Tibial nerve (tissue), 4 donors: ENCODE results near the gene ASPG. TPM values are rescaled to one million over a fixed set of nuclear protein-coding genes. Genes with fewer than 3 reads are reported as not detected.
"Not testable (repeated sequence)": the region's sequence is repeated elsewhere in the genome, so short reads cannot be mapped to it uniquely, and the experiment has no call there.

Source experiments
- DNase-seq, 2 donors: peaks; one replicate each; pipeline ENCODE4 v3.0.0-alpha.2; 2019; ENCODE audit warnings: low spot score in 2 of 2
- H3K27ac ChIP-seq, 4 donors: fragments of 200-600 bp; sonication (generic) in 3 of 4; one replicate each; pipeline ENCODE4 v1.5.1; 2017 to 2019; ENCODE audit warnings: mild to moderate bottlenecking in 1 of 4
- H3K27me3 ChIP-seq, 2 donors: fragments of 200-600 bp; sonication (generic) in 1 of 2; one replicate each; pipeline versions ENCODE4 v1.5.1 to v1.6.0; 2017 to 2019
- H3K36me3 ChIP-seq, 3 donors: fragments of 200-600 bp; sonication (generic); one replicate each; pipeline ENCODE4 v1.5.1; 2018 to 2019
- H3K4me1 ChIP-seq, 4 donors: fragments of 200-600 bp; sonication (generic) in 3 of 4; one replicate each; pipeline ENCODE4 v1.5.1; 2017 to 2019
- H3K4me3 ChIP-seq, 4 donors: fragments of 200-600 bp; sonication (generic) in 3 of 4; one replicate each; pipeline ENCODE4 v1.5.1; 2017 to 2019; ENCODE audit warnings: mild to moderate bottlenecking in 1 of 4, moderate library complexity in 1 of 4
- H3K9me3 ChIP-seq, 4 donors: fragments of 200-600 bp; sonication (generic) in 3 of 4; one replicate each; pipeline ENCODE4 v1.5.1; 2017 to 2019
- CTCF ChIP-seq, 5 experiments: fragments of 200-600 bp in 3 of 5; fragments of 450-650 bp in 2 of 5; sonication (generic) in 3 of 5; IDR thresholded peaks; one replicate each; pipeline ENCODE4 v1.5.1; 2016 to 2019; ENCODE audit warnings: antibody characterized with exemption in 5 of 5, mild to moderate bottlenecking in 3 of 5, moderate library complexity in 2 of 5
- EP300 ChIP-seq, 2 donors: sonication (generic); formaldehyde crosslinking; IDR thresholded peaks; one replicate each; pipeline ENCODE4 v1.6.1; 2017; ENCODE audit warnings: antibody characterized with exemption in 2 of 2, mild to moderate bottlenecking in 1 of 2
- POLR2A ChIP-seq, 2 donors: fragments of 450-650 bp; IDR thresholded peaks; one replicate each; pipeline ENCODE4 v1.6.1; 2017; ENCODE audit warnings: antibody characterized with exemption in 2 of 2, mild to moderate bottlenecking in 2 of 2, moderate library complexity in 2 of 2
- WGBS, 2 donors: methylation state at CpG; one replicate each; pipeline ENCODE4 v1.1.5; 2018; 5-methylcytosine and 5-hydroxymethylcytosine counted together
- total RNA-seq, 4 donors: library from RNA; depleted of rRNA; stranded (reverse); fragments of >200 nt; gene quantifications; one replicate each; pipeline ENCODE4 v1.1.0, GENCODE V29; 2016

ASPG gene
- total RNA-seq, 4 donors from 2014 or later, result 2.4 to 8.7 (median 2.7) TPM

- Histone ChIP-seq H3K27me3 (peaks cover 0 to 3% of the 10 kb centered on the region in 2 donors), H3K4me1 (peaks cover 0 to 33% (median 0%) of the 10 kb centered on the region in 4 donors), H3K9me3 (no peaks in the 10 kb centered on the region), H3K27ac (no peak overlapping the region), H3K4me3 (no peak overlapping the region), H3K36me3 (no peaks in the 10 kb centered on the region)
- 88% methylated on average over 12 of the region's 14 CpGs; no CpG with 5 or more reads in 1 of the 2 donors for WGBS, 2 donors
- no peak for TF ChIP-seq EP300 (IDR thresholded peaks at IDR 0.05)
- no peak for TF ChIP-seq CTCF (IDR thresholded peaks at IDR 0.05)
- no peak for TF ChIP-seq POLR2A (IDR thresholded peaks at IDR 0.05)
- DNase-seq, result no peak
Measured at GRCh38 chr14:104152246-104152575, 66.7 kb downstream of the ASPG start.

- WGBS, 2 donors, result 86 to 89% methylated on average over 19 to 20 of the region's 21 CpGs
- no peak for DNase-seq
- peaks cover 0 to 3% of the 10 kb centered on the region in 2 donors for H3K27me3 ChIP-seq
- TF ChIP-seq POLR2A (IDR thresholded peaks at IDR 0.05) (no peak), EP300 (IDR thresholded peaks at IDR 0.05) (no peak), CTCF (IDR thresholded peaks at IDR 0.05) (no peak)
- no peaks in the 10 kb centered on the region for H3K9me3 ChIP-seq
- no peak overlapping the region for H3K4me3 ChIP-seq
- peaks cover 0 to 33% (median 0%) of the 10 kb centered on the region in 4 donors for H3K4me1 ChIP-seq
- no peak overlapping the region for H3K27ac ChIP-seq
- H3K36me3 ChIP-seq, result no peaks in the 10 kb centered on the region
Measured at GRCh38 chr14:104152686-104153393, 67.3 kb downstream of the ASPG start.

GRCh38 chr14:104153394-104153755, 67.9 kb downstream of the ASPG start:
- not testable (repeated sequence) for H3K27ac ChIP-seq, DNase-seq, H3K36me3 ChIP-seq, H3K4me3 ChIP-seq, H3K9me3 ChIP-seq, H3K27me3 ChIP-seq
- H3K4me1 ChIP-seq, result peaks cover 0 to 29% (median 0%) of the 10 kb centered on the region in 4 donors
- 65 to 78% methylated on average over 5 of the region's 7 CpGs for WGBS, 2 donors

- H3K4me1 ChIP-seq, result peaks cover 0 to 21% (median 0%) of the 10 kb centered on the region in 4 donors
- peaks cover 0 to 5% (median 0%) of the 10 kb centered on the region in 3 donors for H3K36me3 ChIP-seq
- WGBS, 2 donors, result 65% methylated on average over 11 to 14 of the region's 15 CpGs
- TF ChIP-seq CTCF (IDR thresholded peaks at IDR 0.05) (no peak), EP300 (IDR thresholded peaks at IDR 0.05) (no peak), POLR2A (IDR thresholded peaks at IDR 0.05) (no peak)
- H3K4me3 ChIP-seq, result no peak overlapping the region
- peaks cover 0 to 3% of the 10 kb centered on the region in 2 donors for H3K27me3 ChIP-seq
- H3K27ac ChIP-seq, result no peak overlapping the region
- H3K9me3 ChIP-seq, result no peaks in the 10 kb centered on the region
- DNase-seq, result no peak
Measured at GRCh38 chr14:104154246-104154645, 68.7 kb downstream of the ASPG start.

- Histone ChIP-seq H3K4me3 (no peak overlapping the region), H3K4me1 (peaks cover 0 to 10% (median 0%) of the 10 kb centered on the region in 4 donors), H3K27me3 (peaks cover 0 to 3% of the 10 kb centered on the region in 2 donors), H3K36me3 (peaks cover 0 to 5% (median 0%) of the 10 kb centered on the region in 3 donors), H3K27ac (no peak overlapping the region), H3K9me3 (no peaks in the 10 kb centered on the region)
- TF ChIP-seq CTCF (IDR thresholded peaks at IDR 0.05) (no peak), EP300 (IDR thresholded peaks at IDR 0.05) (no peak), POLR2A (IDR thresholded peaks at IDR 0.05) (no peak)
- WGBS, 2 donors, result 63 to 79% methylated on average over 13 to 29 of the region's 29 CpGs
- no peak for DNase-seq
Measured at GRCh38 chr14:104155513-104155912, 70.0 kb downstream of the ASPG start.
